ENCODE data around the gene PTPRD. TPM values are rescaled to one million over a fixed set of nuclear protein-coding genes. Genes with fewer than 3 reads are reported as not detected.
"Not testable (repeated sequence)": the region's sequence is repeated elsewhere in the genome, so short reads cannot be mapped to it uniquely, and the experiment has no call there.

Gene PTPRD
- total and polyA plus RNA-seq, 4 donors = 97.4 to 229 (median 161) TPM

GRCh38 chr9:8980496-8981013, 1632.2 kb downstream of the PTPRD start:
- no peaks in the 10 kb centered on the region for H3K4me1 ChIP-seq (ENCODE audit: control insufficient read depth, insufficient read depth, low read length)
- DNase-seq (ENCODE audit: low read depth in 4 of 6, low spot score in 6 of 6) = no peak
- H3K4me3 ChIP-seq (ENCODE audit: low read depth, low read length) = no peak overlapping the region
- H3K27ac ChIP-seq (ENCODE audit: low read depth, low read length) = no peak overlapping the region
- no peaks in the 10 kb centered on the region for H3K27me3 ChIP-seq (ENCODE audit: control insufficient read depth, insufficient read depth, low read length)
- no peaks in the 10 kb centered on the region for H3K36me3 ChIP-seq (ENCODE audit: control insufficient read depth, insufficient read depth, low read length)
- no CpG with 5 or more reads among the region's 2 CpGs for WGBS (ENCODE audit: insufficient coverage)
- no peaks in the 10 kb centered on the region for H3K9me3 ChIP-seq (ENCODE audit: control insufficient read depth, insufficient read depth, low read length)

GRCh38 chr9:8978334-8978733, 1634.5 kb downstream of the PTPRD start:
- Histone ChIP-seq H3K27me3 (ENCODE audit: control insufficient read depth, insufficient read depth, low read length) (no peaks in the 10 kb centered on the region), H3K4me3 (ENCODE audit: low read depth, low read length) (no peak overlapping the region), H3K4me1 (ENCODE audit: control insufficient read depth, insufficient read depth, low read length) (no peaks in the 10 kb centered on the region), H3K9me3 (ENCODE audit: control insufficient read depth, insufficient read depth, low read length) (no peaks in the 10 kb centered on the region), H3K27ac (ENCODE audit: low read depth, low read length) (no peak overlapping the region), H3K36me3 (ENCODE audit: control insufficient read depth, insufficient read depth, low read length) (no peaks in the 10 kb centered on the region)
- no peak for DNase-seq (ENCODE audit: low read depth in 4 of 6, low spot score in 6 of 6)
- 83% methylated on average over 2 of the region's 6 CpGs for WGBS (ENCODE audit: insufficient coverage)

DNA sequence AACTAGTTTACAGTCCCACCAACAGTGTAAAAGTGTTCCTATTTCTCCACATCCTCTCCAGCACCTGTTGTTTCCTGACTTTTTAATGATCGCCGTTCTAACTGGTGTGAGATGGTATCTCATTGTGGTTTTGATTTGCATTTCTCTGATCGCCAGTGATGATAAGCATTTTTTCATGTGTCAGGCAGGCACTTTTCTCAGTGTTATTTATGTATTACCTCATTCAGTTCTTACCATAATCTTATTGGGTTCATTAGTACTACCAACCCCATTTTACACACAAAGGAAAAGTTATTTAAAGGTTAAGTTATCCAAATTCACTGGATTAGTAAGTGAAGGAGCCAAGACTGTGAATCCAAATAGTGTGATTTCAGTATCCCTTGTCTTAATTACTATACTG, 1644.5 kb downstream of the PTPRD start:
- H3K4me3 ChIP-seq (ENCODE audit: low read depth, low read length); H3K9me3 ChIP-seq (ENCODE audit: control insufficient read depth, insufficient read depth, low read length); H3K36me3 ChIP-seq (ENCODE audit: control insufficient read depth, insufficient read depth, low read length); H3K27me3 ChIP-seq (ENCODE audit: control insufficient read depth, insufficient read depth, low read length); DNase-seq (ENCODE audit: low read depth in 4 of 6, low spot score in 6 of 6); H3K4me1 ChIP-seq (ENCODE audit: control insufficient read depth, insufficient read depth, low read length); H3K27ac ChIP-seq (ENCODE audit: low read depth, low read length): not testable (repeated sequence)
- WGBS (ENCODE audit: insufficient coverage) = no CpG with 5 or more reads among the region's 3 CpGs

- Histone ChIP-seq H3K4me1 (ENCODE audit: control insufficient read depth, insufficient read depth, low read length) (no peaks in the 10 kb centered on the region), H3K36me3 (ENCODE audit: control insufficient read depth, insufficient read depth, low read length) (no peaks in the 10 kb centered on the region), H3K9me3 (ENCODE audit: control insufficient read depth, insufficient read depth, low read length) (no peaks in the 10 kb centered on the region), H3K27me3 (ENCODE audit: control insufficient read depth, insufficient read depth, low read length) (no peaks in the 10 kb centered on the region), H3K27ac (ENCODE audit: low read depth, low read length) (no peak overlapping the region), H3K4me3 (ENCODE audit: low read depth, low read length) (no peak overlapping the region)
- DNase-seq (ENCODE audit: low read depth in 4 of 6, low spot score in 6 of 6) = peak in 1 of 6 donors; percentile 22
These were observed 1648.9 kb downstream of the PTPRD start for GRCh38 chr9:8963885-8964284.

DNA sequence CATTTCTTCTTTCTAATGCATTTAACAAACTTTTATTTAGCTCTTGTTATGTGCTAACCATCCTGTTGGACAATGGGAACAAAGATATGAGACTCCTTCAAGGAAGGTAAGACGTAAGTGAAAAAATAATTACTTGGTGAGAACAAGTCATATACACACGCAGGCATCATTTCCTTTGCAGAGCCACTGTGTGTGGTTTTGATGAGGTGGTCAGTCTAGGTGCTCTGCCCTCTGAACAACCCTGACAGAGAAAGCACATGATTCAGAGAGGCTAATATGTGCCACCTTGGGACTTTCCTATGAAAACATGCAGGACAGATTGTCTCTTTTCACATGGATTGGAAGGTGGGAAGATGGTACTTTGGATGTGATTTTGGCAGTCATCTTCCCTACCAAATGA, 1650.7 kb downstream of the PTPRD start:
- no peaks in the 10 kb centered on the region for H3K9me3 ChIP-seq (ENCODE audit: control insufficient read depth, insufficient read depth, low read length)
- no peaks in the 10 kb centered on the region for H3K27me3 ChIP-seq (ENCODE audit: control insufficient read depth, insufficient read depth, low read length)
- no peak overlapping the region for H3K4me3 ChIP-seq (ENCODE audit: low read depth, low read length)
- no peaks in the 10 kb centered on the region for H3K4me1 ChIP-seq (ENCODE audit: control insufficient read depth, insufficient read depth, low read length)
- no peak for DNase-seq (ENCODE audit: low read depth in 4 of 6, low spot score in 6 of 6)
- no peak overlapping the region for H3K27ac ChIP-seq (ENCODE audit: low read depth, low read length)
- whole genome bisulfite sequencing (ENCODE audit: insufficient coverage) = 100% methylated on average over 2 of the region's 2 CpGs
- no peaks in the 10 kb centered on the region for H3K36me3 ChIP-seq (ENCODE audit: control insufficient read depth, insufficient read depth, low read length)

DNA sequence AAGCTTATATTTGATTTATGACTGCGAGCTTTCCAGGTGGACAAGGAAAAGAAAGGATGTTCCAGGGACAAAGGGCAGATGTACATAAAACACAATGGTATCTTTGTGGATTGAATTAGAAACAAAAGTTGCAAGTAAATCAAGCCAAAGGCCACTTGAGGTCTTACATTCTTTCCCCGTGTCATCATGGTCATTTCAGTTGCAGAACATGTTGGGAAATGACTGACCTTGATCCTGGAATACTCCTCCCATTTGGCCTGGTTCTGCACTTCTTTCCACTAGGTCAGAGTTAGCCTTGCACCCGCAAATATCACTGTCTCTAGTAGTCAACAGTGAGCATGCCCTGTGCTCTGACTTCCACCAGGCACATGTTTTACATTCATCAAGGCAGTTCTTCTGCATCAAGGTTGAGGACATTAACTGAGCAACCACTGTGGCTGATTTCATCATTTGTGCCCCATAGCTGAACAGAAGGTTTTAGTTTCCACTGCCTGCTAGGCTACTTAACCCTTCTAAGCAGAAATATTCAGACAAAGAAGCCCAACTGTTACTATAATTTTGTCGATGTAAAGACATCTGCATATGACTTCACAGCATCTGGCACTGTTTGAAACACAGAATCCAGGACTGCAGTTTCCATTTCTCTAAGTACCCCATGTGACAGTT, 1651.5 kb downstream of the PTPRD start:
- Histone ChIP-seq H3K27ac (ENCODE audit: low read depth, low read length) (no peak overlapping the region), H3K4me3 (ENCODE audit: low read depth, low read length) (no peak overlapping the region), H3K4me1 (ENCODE audit: control insufficient read depth, insufficient read depth, low read length) (no peaks in the 10 kb centered on the region), H3K27me3 (ENCODE audit: control insufficient read depth, insufficient read depth, low read length) (no peaks in the 10 kb centered on the region), H3K36me3 (ENCODE audit: control insufficient read depth, insufficient read depth, low read length) (no peaks in the 10 kb centered on the region), H3K9me3 (ENCODE audit: control insufficient read depth, insufficient read depth, low read length) (no peaks in the 10 kb centered on the region)
- DNase-seq (ENCODE audit: low read depth in 4 of 6, low spot score in 6 of 6) = peak in 2 of 6 donors; percentile 2 to 61
- WGBS (ENCODE audit: insufficient coverage) = 71% methylated on average over 3 of the region's 4 CpGs

GRCh38 chr9:8960254-8960653, 1652.5 kb downstream of the PTPRD start:
- Histone ChIP-seq H3K27me3 (ENCODE audit: control insufficient read depth, insufficient read depth, low read length) (no peaks in the 10 kb centered on the region), H3K4me3 (ENCODE audit: low read depth, low read length) (no peak overlapping the region), H3K9me3 (ENCODE audit: control insufficient read depth, insufficient read depth, low read length) (no peaks in the 10 kb centered on the region), H3K36me3 (ENCODE audit: control insufficient read depth, insufficient read depth, low read length) (no peaks in the 10 kb centered on the region), H3K4me1 (ENCODE audit: control insufficient read depth, insufficient read depth, low read length) (no peaks in the 10 kb centered on the region), H3K27ac (ENCODE audit: low read depth, low read length) (no peak overlapping the region)
- DNase-seq (ENCODE audit: low read depth in 4 of 6, low spot score in 6 of 6) = no peak
- 94% methylated on average over 2 of the region's 3 CpGs for WGBS (ENCODE audit: insufficient coverage)

GRCh38 chr9:8958358-8958757, 1654.4 kb downstream of the PTPRD start:
- H3K4me1 ChIP-seq (ENCODE audit: control insufficient read depth, insufficient read depth, low read length) = no peaks in the 10 kb centered on the region
- no peak for DNase-seq (ENCODE audit: low read depth in 4 of 6, low spot score in 6 of 6)
- no peak overlapping the region for H3K27ac ChIP-seq (ENCODE audit: low read depth, low read length)
- H3K4me3 ChIP-seq (ENCODE audit: low read depth, low read length) = no peak overlapping the region
- H3K36me3 ChIP-seq (ENCODE audit: control insufficient read depth, insufficient read depth, low read length) = no peaks in the 10 kb centered on the region
- no peaks in the 10 kb centered on the region for H3K9me3 ChIP-seq (ENCODE audit: control insufficient read depth, insufficient read depth, low read length)
- no peaks in the 10 kb centered on the region for H3K27me3 ChIP-seq (ENCODE audit: control insufficient read depth, insufficient read depth, low read length)
- no CpG with 5 or more reads among the region's 2 CpGs for WGBS (ENCODE audit: insufficient coverage)

DNA sequence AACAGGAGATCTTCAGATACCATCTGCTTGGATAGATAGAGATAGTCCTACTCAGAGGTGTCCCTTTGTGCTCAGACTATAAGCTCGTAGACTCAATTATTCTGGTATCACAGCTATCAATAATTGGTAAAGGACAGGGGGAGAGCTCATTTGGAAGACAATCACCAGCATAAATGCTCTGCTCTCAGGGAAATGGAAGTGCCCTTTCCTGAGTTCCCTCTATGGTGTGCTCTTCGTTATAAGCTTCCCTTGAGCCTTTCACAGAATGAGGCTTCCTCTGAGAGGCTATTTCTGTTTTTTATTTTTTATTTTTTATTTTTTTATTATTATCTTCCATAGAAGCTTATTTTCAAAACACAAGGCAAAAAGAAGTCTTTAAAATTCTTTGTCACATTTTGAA, 1657.5 kb downstream of the PTPRD start:
- Histone ChIP-seq H3K27ac (ENCODE audit: low read depth, low read length) (no peak overlapping the region), H3K9me3 (ENCODE audit: control insufficient read depth, insufficient read depth, low read length) (no peaks in the 10 kb centered on the region), H3K36me3 (ENCODE audit: control insufficient read depth, insufficient read depth, low read length) (no peaks in the 10 kb centered on the region), H3K27me3 (ENCODE audit: control insufficient read depth, insufficient read depth, low read length) (no peaks in the 10 kb centered on the region), H3K4me1 (ENCODE audit: control insufficient read depth, insufficient read depth, low read length) (no peaks in the 10 kb centered on the region), H3K4me3 (ENCODE audit: low read depth, low read length) (no peak overlapping the region)
- no peak for DNase-seq (ENCODE audit: low read depth in 4 of 6, low spot score in 6 of 6)
- WGBS (ENCODE audit: insufficient coverage) = 67% methylated on average over 1 of the region's 2 CpGs

DNA sequence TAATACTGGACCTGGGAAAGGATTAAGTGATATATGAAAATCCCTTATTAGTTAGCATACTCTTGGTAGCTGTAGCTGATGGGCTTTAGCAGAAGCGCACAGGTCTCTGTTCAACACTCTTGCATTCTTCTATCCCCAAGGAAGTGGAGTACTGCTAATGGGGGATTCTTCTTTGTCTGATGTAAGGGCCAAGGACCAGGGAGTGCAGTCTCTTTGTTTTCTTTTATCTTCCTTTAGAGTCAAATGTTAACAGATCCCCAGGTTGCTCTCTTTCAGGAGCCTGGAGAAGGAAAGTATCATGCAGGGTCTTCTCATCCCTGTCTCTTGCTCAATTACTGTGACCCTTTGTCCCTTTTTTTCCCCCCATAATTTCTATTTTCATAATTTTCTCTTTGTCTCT, 1666.3 kb downstream of the PTPRD start:
- H3K4me3 ChIP-seq (ENCODE audit: low read depth, low read length) = no peak overlapping the region
- WGBS (ENCODE audit: insufficient coverage) = no CpG with 5 or more reads among the region's 1 CpG
- no peak overlapping the region for H3K27ac ChIP-seq (ENCODE audit: low read depth, low read length)
- DNase-seq (ENCODE audit: low read depth in 4 of 6, low spot score in 6 of 6) = no peak
- no peaks in the 10 kb centered on the region for H3K4me1 ChIP-seq (ENCODE audit: control insufficient read depth, insufficient read depth, low read length)
- H3K36me3 ChIP-seq (ENCODE audit: control insufficient read depth, insufficient read depth, low read length) = no peaks in the 10 kb centered on the region
- H3K9me3 ChIP-seq (ENCODE audit: control insufficient read depth, insufficient read depth, low read length) = no peaks in the 10 kb centered on the region
- H3K27me3 ChIP-seq (ENCODE audit: control insufficient read depth, insufficient read depth, low read length) = no peaks in the 10 kb centered on the region

Data from spinal cord (tissue), 10 donors.